Endothelial cell of umbilical vein (primary cell): Measurements from ENCODE around the gene HOXB2.
A peak's percentile ranks its signal among the peaks of the same experiment; 100 is the strongest.

Experiments used
- MYC ChIP-seq: IDR thresholded peaks from one replicate; pipeline ENCODE4 v1.6.1; 2011; ENCODE audit warnings: mild to moderate bottlenecking, low read depth, low read length
- POLR2A ChIP-seq: IDR thresholded peaks from 2 replicates; pipeline ENCODE4 v1.6.1; 2012; ENCODE audit warnings: low read depth, mild to moderate bottlenecking, control low read depth, low read length
- POLR2AphosphoS5 ChIP-seq: IDR thresholded peaks from 2 replicates; pipeline ENCODE4 v1.6.1; 2012; ENCODE audit warnings: low read depth, mild to moderate bottlenecking, control low read depth, low read length, moderate library complexity; ENCODE audit not compliant: insufficient read depth
- TF ChIP-seq, protein P1 (sequence below), 2 donors: IDR thresholded peaks; 1 replicate in 1 of 2; 2 replicates in 1 of 2; pipeline ENCODE4 v1.5.1; 2011; ENCODE audit warnings: low read length in 2 of 2, mild to moderate bottlenecking in 2 of 2, moderate library complexity in 2 of 2, control low read depth in 1 of 2, inconsistent platforms in 1 of 2, low read depth in 1 of 2; ENCODE audit not compliant: insufficient read depth in 1 of 2; ENCODE audit errors: extremely low read depth in 1 of 2

- TF ChIP-seq POLR2AphosphoS5 = peak; percentile 49
- TF ChIP-seq, protein P1, sequence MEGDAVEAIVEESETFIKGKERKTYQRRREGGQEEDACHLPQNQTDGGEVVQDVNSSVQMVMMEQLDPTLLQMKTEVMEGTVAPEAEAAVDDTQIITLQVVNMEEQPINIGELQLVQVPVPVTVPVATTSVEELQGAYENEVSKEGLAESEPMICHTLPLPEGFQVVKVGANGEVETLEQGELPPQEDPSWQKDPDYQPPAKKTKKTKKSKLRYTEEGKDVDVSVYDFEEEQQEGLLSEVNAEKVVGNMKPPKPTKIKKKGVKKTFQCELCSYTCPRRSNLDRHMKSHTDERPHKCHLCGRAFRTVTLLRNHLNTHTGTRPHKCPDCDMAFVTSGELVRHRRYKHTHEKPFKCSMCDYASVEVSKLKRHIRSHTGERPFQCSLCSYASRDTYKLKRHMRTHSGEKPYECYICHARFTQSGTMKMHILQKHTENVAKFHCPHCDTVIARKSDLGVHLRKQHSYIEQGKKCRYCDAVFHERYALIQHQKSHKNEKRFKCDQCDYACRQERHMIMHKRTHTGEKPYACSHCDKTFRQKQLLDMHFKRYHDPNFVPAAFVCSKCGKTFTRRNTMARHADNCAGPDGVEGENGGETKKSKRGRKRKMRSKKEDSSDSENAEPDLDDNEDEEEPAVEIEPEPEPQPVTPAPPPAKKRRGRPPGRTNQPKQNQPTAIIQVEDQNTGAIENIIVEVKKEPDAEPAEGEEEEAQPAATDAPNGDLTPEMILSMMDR (IDR thresholded peaks at IDR 0.05; ENCODE audit: extremely low read depth in 1 of 2, insufficient read depth in 1 of 2, low read depth in 1 of 2, low read length in 2 of 2) = no peak
- no peak for TF ChIP-seq POLR2A
- TF ChIP-seq MYC = no peak
These were observed 42.6 kb upstream of the HOXB2 start for GRCh38 chr17:48587276-48588073.
